GM12892 (cell line): ENCODE measurements around the gene TBATA.

Experiments used
- POLR2A ChIP-seq: IDR thresholded peaks from 2 replicates; pipeline ENCODE4 v1.6.1; 2011; ENCODE audit warnings: low read depth, low read length, control low read depth
- POLR2AphosphoS5 ChIP-seq: IDR thresholded peaks from 2 replicates; pipeline ENCODE4 v1.6.1; 2011; ENCODE audit warnings: low read depth, low read length, control low read depth

- TF ChIP-seq POLR2A (no peak), POLR2AphosphoS5 (no peak)
Measured at GRCh38 chr10:70738006-70738760, 47.0 kb downstream of the TBATA start.
